ENCODE measurements around the gene CDH23.

DNA sequence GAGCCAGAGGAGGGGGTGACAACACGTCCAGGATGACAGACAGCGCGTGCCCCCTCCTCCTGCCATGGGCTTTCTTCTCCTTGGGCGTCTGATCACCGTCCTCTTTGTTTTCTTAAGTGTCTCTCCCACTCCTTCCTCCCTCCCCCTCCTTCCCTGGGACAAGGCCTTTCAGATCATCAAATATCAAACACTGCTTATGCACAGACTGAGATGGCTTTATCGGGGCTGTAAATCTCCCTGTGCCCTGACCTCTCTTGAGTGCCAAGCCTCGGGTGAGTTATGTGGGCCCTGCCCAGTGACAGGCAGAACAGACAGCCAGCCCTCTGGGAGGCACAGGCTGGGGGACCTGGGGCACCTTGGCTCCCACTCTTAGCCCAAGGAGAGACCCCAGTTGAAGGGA is 206.4 kb downstream of the CDH23 start:
- TF ChIP-seq ZNF274 (IDR thresholded peaks at IDR 0.05; ENCODE audit: low read depth, low read length) (no peak), YY1 (IDR thresholded peaks at IDR 0.05; ENCODE audit: insufficient read depth, insufficient read length) (no peak)

All from NT2/D1 (cell line).